Upper lobe of left lung (tissue), 4 donors: ENCODE results near the gene ATN1.

ENCODE experiments used
- EP300 ChIP-seq, 4 donors: sonication (generic); formaldehyde crosslinking; IDR thresholded peaks; one replicate each; pipeline ENCODE4 v1.5.1; 2017; ENCODE audit warnings: antibody characterized with exemption in 4 of 4, control low read depth in 2 of 4
- TF ChIP-seq, protein P1 (sequence below), 6 experiments: fragments of 450-650 bp in 4 of 6; fragments of 200-600 bp in 2 of 6; sonication (generic) in 2 of 6; IDR thresholded peaks; one replicate each; pipeline ENCODE4 v1.5.1; 2016 to 2019; ENCODE audit warnings: antibody characterized with exemption in 6 of 6

DNA sequence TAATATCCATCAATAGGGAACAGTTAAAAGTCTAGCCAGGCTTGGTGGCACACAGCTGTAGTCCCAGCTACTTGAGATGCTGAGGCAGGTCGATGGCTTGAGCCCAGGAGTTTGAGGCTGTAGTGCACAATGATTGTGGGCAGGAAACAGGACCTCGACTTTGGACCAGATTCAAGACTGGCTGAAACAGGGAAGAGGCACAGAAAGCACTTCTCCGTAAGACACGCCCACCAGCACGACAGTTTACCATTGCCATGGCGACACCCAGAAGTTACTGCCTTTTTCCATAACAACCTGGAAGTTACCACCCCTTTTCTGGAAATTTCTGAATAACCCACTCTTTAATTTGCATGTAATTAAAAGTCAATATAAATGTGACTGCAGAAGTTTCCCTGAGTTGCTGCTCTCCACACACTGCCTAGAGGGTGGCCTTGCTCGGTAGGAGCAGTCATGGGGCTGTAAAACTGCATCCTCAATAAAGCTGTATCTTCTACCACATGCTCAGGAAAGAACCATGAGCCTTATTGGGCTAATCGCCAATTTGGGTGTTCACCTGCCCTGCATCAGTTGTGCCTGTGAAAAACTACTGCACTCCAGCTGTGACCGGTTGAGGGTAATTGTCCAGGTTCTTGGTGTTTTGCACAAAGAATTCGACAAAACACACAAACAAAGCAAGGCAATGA lies 27.8 kb upstream of the ATN1 start:
- TF ChIP-seq, protein P1, sequence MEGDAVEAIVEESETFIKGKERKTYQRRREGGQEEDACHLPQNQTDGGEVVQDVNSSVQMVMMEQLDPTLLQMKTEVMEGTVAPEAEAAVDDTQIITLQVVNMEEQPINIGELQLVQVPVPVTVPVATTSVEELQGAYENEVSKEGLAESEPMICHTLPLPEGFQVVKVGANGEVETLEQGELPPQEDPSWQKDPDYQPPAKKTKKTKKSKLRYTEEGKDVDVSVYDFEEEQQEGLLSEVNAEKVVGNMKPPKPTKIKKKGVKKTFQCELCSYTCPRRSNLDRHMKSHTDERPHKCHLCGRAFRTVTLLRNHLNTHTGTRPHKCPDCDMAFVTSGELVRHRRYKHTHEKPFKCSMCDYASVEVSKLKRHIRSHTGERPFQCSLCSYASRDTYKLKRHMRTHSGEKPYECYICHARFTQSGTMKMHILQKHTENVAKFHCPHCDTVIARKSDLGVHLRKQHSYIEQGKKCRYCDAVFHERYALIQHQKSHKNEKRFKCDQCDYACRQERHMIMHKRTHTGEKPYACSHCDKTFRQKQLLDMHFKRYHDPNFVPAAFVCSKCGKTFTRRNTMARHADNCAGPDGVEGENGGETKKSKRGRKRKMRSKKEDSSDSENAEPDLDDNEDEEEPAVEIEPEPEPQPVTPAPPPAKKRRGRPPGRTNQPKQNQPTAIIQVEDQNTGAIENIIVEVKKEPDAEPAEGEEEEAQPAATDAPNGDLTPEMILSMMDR (IDR thresholded peaks at IDR 0.05): no peak
- TF ChIP-seq EP300 (IDR thresholded peaks at IDR 0.05): no peak
